Subcutaneous adipose tissue (tissue), 4 donors: ENCODE data around the gene ARIH2. TPM values are rescaled to one million over a fixed set of nuclear protein-coding genes. Genes with fewer than 3 reads are reported as not detected.

Experiments
- total RNA-seq, 4 donors: library from RNA; depleted of rRNA; stranded (reverse); fragments of >200 nt; gene quantifications; one replicate each; pipeline ENCODE4 v1.1.0, GENCODE V29; 2016
- TF ChIP-seq, protein P1 (sequence below): fragments of 450-650 bp; IDR thresholded peaks from one replicate; pipeline ENCODE4 v1.5.1; 2016; ENCODE audit warnings: low read depth, mild to moderate bottlenecking, control low read depth, antibody characterized with exemption, moderate library complexity

The ARIH2 gene
- total RNA-seq, 4 donors from 2014 or later: 63.4 to 110 (median 80.2) TPM

DNA sequence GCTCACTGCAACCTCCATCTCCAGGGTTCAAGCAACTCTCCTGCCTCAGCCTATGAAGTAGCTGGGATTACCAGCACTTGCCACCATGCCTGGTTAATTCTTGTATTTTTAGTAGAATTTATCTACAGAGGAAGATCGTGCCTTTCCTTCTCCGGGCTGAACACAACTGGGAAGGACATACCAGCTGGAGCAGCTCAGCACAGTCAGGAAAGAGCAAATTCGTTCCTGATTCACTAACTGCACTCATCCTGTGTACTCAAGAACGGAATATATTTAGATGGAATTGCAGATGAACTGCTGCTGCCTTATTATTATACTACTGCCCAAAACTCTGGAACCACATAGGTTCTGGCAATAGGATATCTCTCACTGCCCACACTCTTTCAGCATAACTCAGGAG lies 44.3 kb downstream of the ARIH2 start:
- TF ChIP-seq, protein P1, sequence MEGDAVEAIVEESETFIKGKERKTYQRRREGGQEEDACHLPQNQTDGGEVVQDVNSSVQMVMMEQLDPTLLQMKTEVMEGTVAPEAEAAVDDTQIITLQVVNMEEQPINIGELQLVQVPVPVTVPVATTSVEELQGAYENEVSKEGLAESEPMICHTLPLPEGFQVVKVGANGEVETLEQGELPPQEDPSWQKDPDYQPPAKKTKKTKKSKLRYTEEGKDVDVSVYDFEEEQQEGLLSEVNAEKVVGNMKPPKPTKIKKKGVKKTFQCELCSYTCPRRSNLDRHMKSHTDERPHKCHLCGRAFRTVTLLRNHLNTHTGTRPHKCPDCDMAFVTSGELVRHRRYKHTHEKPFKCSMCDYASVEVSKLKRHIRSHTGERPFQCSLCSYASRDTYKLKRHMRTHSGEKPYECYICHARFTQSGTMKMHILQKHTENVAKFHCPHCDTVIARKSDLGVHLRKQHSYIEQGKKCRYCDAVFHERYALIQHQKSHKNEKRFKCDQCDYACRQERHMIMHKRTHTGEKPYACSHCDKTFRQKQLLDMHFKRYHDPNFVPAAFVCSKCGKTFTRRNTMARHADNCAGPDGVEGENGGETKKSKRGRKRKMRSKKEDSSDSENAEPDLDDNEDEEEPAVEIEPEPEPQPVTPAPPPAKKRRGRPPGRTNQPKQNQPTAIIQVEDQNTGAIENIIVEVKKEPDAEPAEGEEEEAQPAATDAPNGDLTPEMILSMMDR: no peak

DNA sequence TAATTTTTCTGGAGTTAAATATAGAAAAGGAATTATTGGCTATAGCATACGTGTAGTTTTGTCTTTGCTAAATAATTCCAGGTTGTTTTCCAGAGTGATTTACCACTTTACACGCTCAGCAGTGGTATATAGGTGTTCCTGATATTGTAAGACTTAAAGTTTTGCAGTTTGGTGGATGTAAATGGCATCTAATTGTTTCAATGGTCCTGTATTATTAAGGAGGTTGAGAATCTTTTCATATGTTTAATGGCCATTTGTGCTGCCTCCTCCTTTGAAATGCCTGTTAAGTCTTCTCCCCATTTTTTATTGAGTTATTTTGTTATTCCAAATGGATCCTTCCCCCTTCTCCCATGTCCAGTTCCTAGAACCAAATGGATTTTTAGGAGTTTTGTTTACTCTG lies 44.9 kb downstream of the ARIH2 start:
- TF ChIP-seq, protein P1: no peak

DNA sequence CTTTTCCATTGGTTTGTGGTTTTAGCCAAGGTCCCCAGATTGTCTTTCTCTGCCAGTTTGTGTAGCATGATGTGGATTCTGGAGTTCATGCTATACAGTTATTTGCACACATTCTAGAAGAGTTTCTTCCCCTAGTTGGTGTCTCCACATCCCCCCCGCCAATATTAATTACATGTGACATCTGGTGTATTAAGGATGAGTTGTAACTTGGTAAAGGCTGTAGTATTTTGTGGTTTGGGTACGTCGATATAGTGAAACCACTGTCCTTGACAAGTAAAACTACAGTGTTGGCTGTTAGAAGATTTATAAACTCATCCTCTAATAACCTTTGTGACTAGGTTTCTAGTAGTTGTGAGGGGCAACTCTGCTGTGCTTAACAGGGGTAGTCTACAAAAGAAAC lies 47.7 kb downstream of the ARIH2 start:
- TF ChIP-seq, protein P1: no peak

DNA sequence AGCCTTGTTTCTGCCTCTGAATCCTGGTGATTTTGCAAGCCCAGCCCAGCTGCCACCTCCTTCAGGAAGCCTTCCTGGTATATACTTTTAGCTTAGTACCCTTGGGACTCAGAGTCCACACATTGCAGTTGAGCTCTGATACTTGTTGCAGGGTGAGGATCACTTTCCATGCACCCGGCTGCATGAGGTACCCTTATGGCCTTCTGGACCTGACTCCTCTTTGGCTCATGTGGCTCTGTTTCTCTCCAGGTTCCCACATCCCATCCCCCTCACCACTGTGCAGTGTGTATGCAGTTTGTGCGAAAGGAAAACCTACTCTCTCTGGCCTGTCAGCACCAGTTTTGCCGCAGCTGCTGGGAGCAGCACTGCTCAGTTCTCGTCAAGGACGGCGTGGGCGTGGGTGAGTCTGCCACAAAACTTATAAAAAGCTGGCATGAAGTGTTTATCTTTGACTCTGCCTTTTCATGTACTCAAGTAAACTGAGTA lies 48.3 kb downstream of the ARIH2 start:
- TF ChIP-seq, protein P1: no peak

DNA sequence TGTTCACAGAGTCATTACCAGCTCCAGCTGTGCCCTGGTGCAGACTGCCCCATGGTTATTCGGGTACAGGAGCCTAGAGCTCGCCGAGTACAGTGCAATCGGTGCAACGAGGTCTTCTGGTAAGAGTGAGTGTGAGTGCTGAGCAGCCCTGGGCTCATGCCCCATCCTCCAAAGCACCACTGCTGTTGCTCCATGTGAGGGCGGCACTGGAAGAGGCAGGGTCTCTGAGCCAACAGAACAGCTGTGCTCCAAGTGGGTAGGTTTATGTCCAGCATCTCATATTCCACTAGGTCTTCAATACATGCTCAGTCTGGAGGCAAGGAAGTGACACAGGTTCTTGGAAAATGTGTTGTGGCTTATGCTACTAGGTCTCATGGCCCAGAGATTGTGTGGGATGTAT lies 51.9 kb downstream of the ARIH2 start:
- TF ChIP-seq, protein P1: no peak

DNA sequence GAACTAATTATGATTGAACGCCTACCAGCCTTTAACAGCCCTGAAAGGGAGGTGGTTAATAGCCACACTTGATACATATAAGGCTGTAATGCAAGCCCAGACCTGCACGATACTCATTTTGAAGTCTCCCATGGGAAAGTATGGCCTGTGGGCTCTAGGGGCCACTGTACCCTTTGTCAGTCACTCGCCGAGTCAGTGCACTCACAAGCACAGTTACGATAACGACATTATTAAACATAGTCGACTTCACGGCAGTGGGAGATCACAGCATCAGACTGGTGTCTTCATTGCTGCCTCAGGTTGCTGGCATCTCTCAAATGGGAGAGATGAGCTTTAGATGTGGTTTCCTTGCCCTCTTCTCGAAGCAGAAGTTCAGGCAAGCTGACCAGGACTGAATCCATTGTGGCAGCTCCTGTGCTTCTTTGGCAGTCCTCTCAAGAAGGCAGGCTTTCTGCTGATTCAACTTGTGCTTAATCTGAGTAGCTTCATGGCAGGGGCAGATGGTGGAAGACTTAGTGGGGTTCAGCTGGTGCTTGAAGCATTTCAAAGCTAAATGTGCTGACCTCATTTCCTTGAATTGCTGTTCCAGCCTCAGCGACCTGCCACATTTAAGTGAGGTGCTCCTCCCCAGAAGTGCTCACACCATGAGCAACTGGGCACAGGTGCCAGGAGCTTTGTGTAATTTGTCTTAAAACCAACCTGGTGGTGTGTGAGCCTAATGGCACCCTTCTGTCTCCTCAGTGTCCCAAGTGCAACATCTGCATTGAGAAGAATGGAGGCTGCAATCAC lies 55.6 kb downstream of the ARIH2 start:
- TF ChIP-seq, protein P1: no peak

DNA sequence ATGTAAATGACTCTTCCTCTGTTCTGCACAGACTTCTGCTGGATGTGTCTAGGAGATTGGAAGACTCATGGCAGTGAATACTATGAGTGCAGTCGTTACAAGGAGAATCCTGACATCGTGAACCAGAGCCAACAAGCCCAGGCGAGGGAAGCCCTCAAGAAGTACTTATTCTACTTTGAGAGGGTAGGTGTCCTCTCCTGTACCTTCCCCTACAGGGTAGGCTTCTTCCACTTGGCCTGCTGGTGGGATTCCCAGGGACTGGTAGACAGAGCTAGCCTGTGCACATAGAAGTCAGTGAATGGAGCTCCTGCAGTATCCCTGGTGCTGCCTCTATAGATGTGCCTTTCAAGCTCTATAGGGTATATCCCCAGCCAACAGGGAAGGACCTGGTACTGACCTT lies 60.8 kb downstream of the ARIH2 start:
- TF ChIP-seq, protein P1: no peak
